Body of pancreas (tissue), 4 donors: ENCODE measurements around the gene TMEM164. TPM values are rescaled to one million over a fixed set of nuclear protein-coding genes. Genes with fewer than 3 reads are reported as not detected.
"Not testable (repeated sequence)": the region's sequence is repeated elsewhere in the genome, so short reads cannot be mapped to it uniquely, and the experiment has no call there.

Experiments used
- ATAC-seq: fragments of 150-250 bp; one replicate; pipeline ENCODE4 v1.9.1; 2016
- DNase-seq, 4 donors: peaks; one replicate each; pipeline ENCODE4 v3.0.0-alpha.2; 2019
- H3K27ac ChIP-seq, 4 donors: fragments of 200-600 bp; sonication (generic); 1 replicate in 3 of 4; 2 replicates in 1 of 4; pipeline versions ENCODE4 v1.5.1 to v1.6.1; 2016 to 2019; ENCODE audit warnings: mild to moderate bottlenecking in 1 of 4, mixed read lengths in 1 of 4, moderate library complexity in 1 of 4
- H3K27me3 ChIP-seq, 2 donors: fragments of 200-600 bp; sonication (generic); one replicate each; pipeline ENCODE4 v1.6.0; 2016; ENCODE audit warnings: mild to moderate bottlenecking in 1 of 2
- H3K36me3 ChIP-seq, 2 donors: fragments of 200-600 bp; sonication (generic); replicated peaks in 1 of 2; 2 replicates each; pipeline ENCODE4 v1.5.1; 2016; ENCODE audit warnings: low read depth in 2 of 2; ENCODE audit not compliant: insufficient read depth in 1 of 2
- H3K4me1 ChIP-seq: fragments of 200-600 bp; sonication (generic); one replicate; pipeline ENCODE4 v1.6.0; 2016
- H3K4me3 ChIP-seq, 2 donors: fragments of 200-600 bp; sonication (generic); 1 replicate in 1 of 2; 2 replicates in 1 of 2; pipeline ENCODE4 v1.5.1; 2016 to 2019
- H3K9me3 ChIP-seq, 3 donors: fragments of 200-600 bp; sonication (generic); 1 replicate in 2 of 3; 2 replicates in 1 of 3; pipeline ENCODE4 v1.5.1; 2016
- CTCF ChIP-seq, 7 experiments: fragments of 450-650 bp in 4 of 7; fragments of 200-600 bp in 3 of 7; sonication (generic) in 3 of 7; IDR thresholded peaks; one replicate each; pipeline ENCODE4 v1.5.1; 2016 to 2019; ENCODE audit warnings: antibody characterized with exemption in 7 of 7
- POLR2A ChIP-seq, 3 donors: fragments of 450-650 bp; IDR thresholded peaks; one replicate each; pipeline ENCODE4 v1.6.1; 2016; ENCODE audit warnings: antibody characterized with exemption in 3 of 3, mild to moderate bottlenecking in 2 of 3
- whole genome bisulfite sequencing, 2 donors: methylation state at CpG; one replicate each; pipeline ENCODE4 v1.1.5; 2017; 5-methylcytosine and 5-hydroxymethylcytosine counted together
- intact Hi-C: fragments of 100-400 bp; cut with DNase I; formaldehyde crosslinking; loops from one replicate; pipeline ENCODE4 v1.15.1; 2023
- total RNA-seq, 2 donors: library from RNA; depleted of rRNA; stranded (reverse); fragments of >200 nt; gene quantifications; one replicate each; pipeline ENCODE4 v1.1.0, GENCODE V29; 2016

Gene TMEM164
- total RNA-seq, 2 donors from 2014 or later, result 16.1 to 334 TPM

- H3K4me1 ChIP-seq, result no peaks in the 10 kb centered on the region
- H3K4me3 ChIP-seq, result no peak overlapping the region
- H3K27me3 ChIP-seq, result no peaks in the 10 kb centered on the region
- DNase-seq, result no peak
- 83 to 92% methylated on average over 1 of the region's 1 CpG for WGBS, 2 donors
- no peaks in the 10 kb centered on the region for H3K36me3 ChIP-seq
- H3K9me3 ChIP-seq, result no peaks in the 10 kb centered on the region
- no peak for ATAC-seq
- H3K27ac ChIP-seq, result no peak overlapping the region
- no peak for TF ChIP-seq CTCF (IDR thresholded peaks at IDR 0.05)
- no peak for TF ChIP-seq POLR2A (IDR thresholded peaks at IDR 0.05)
- intact Hi-C loops, result no loop called here
These were observed 27.8 kb upstream of the TMEM164 start for GRCh38 chrX:109974906-109975655.

DNA sequence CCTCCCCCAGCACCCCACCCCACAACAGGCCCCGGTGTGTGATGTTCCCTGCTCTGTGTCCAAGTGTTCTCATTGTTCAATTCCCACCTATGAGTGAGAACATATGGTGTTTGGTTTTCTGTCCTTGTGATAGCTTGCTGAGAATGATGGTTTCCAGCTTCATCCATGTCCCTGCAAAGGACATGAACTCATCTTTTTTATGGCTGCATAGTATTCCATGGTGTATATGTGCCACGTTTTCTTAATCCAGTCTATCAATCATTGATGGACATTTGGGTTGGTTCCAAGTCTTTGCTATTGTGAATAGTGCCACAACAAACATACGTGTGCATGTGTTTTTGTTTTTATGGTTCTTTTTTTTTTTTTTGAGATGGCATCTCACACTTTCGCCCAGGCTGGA, 17.7 kb upstream of the TMEM164 start:
- intact Hi-C loops, H3K36me3 ChIP-seq, H3K27ac ChIP-seq, H3K9me3 ChIP-seq, H3K4me3 ChIP-seq, H3K27me3 ChIP-seq, DNase-seq, ATAC-seq, H3K4me1 ChIP-seq: not testable (repeated sequence)
- WGBS, 2 donors, result 75 to 85% methylated on average over 4 of the region's 4 CpGs

DNA sequence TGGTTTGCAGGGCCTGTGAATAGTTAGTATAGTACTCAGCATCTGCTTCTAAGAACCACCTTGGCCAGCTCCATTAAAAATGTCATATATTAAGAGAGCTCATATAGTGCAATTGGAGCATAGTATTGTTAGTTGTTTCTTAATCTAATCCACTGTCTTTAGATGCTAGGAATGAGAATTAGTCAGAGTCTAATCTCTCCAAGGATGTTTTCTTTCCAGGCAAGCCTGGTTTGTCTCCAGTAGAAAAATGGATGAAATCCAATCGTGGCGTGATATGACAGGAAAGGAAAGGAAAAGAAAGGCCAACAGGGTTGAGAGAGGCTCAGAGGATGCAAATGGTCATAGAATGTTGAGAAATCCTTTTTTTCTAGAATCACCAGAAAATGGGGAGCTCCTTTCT, 15.0 kb upstream of the TMEM164 start:
- no peaks in the 10 kb centered on the region for H3K27me3 ChIP-seq
- H3K9me3 ChIP-seq, result no peaks in the 10 kb centered on the region
- peaks cover 6% of the 10 kb centered on the region for H3K4me1 ChIP-seq
- TF ChIP-seq POLR2A (IDR thresholded peaks at IDR 0.05) (no peak), CTCF (IDR thresholded peaks at IDR 0.05) (no peak)
- no peak for ATAC-seq
- H3K36me3 ChIP-seq, result no peaks in the 10 kb centered on the region
- H3K4me3 ChIP-seq, result no peak overlapping the region
- WGBS, 2 donors, result 70 to 83% methylated on average over 1 to 2 of the region's 2 CpGs
- intact Hi-C loops, result no loop called here
- no peak overlapping the region for H3K27ac ChIP-seq
- DNase-seq, result no peak

DNA sequence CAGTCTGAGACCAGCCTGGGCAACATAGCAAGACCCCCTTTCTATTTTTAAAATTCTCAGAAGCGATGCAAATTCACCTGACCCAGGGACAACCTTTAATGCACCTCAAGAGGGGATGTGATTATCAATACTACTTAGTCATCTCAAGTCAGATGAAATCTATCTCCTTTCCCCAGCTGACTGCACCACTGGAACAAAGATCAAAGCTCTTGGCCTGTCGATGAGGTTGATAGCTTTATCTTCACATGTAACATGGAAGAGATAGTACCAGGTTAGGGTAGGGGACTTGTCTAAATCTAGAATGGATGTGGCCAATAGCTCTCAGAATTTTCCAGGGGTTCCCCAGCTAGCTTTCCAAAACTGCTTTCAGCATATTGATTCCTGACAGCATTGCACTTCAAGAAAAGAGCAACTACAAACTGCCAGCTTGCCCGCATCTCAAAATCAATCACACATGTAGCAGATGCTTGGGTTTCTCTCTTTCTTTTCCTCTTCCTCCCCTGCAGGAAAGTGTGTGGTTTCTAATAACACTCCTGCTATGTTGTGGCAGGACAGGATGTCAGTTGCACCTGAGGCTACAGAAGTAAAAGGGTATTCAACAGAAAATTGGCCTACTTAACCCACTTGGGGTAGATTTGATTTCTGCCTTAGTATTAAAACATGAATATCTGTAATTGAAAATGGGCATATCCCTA, 12.2 kb upstream of the TMEM164 start:
- WGBS, 2 donors, result 66 to 77% methylated on average over 2 to 3 of the region's 3 CpGs
- Histone ChIP-seq H3K9me3 (no peaks in the 10 kb centered on the region), H3K4me1 (peaks cover 6% of the 10 kb centered on the region), H3K36me3 (no peaks in the 10 kb centered on the region), H3K27me3 (no peaks in the 10 kb centered on the region), H3K27ac (no peak overlapping the region), H3K4me3 (no peak overlapping the region)
- intact Hi-C loops, result no loop called here
- no peak for DNase-seq
- TF ChIP-seq POLR2A (IDR thresholded peaks at IDR 0.05) (no peak), CTCF (IDR thresholded peaks at IDR 0.05) (no peak)
- ATAC-seq, result no peak

GRCh38 chrX:109992203-109992602, 10.7 kb upstream of the TMEM164 start:
- intact Hi-C loops, result no loop called here
- TF ChIP-seq POLR2A (IDR thresholded peaks at IDR 0.05) (no peak), CTCF (IDR thresholded peaks at IDR 0.05) (no peak)
- Histone ChIP-seq H3K27ac (peak overlapping the region in 2 of 4 donors; percentile 36 to 45), H3K4me3 (no peak overlapping the region), H3K36me3 (no peaks in the 10 kb centered on the region), H3K27me3 (no peaks in the 10 kb centered on the region), H3K4me1 (peaks cover 6% of the 10 kb centered on the region), H3K9me3 (no peaks in the 10 kb centered on the region)
- DNase-seq (peak; percentile 29 to 59 (median 50)), ATAC-seq (peak; percentile 64)
- WGBS, 2 donors, result 0 to 40% methylated on average over 1 of the region's 1 CpG
